ENCODE data around the gene MAP4.

Gene MAP4

GRCh38 chr3:47803480-47804025 is 212.7 kb downstream of the MAP4 start:
- Histone ChIP-seq H3K9ac (ENCODE audit: low read depth, low read length, poor library complexity, severe bottlenecking) (peak overlapping the region; percentile 92), H3K36me3 (ENCODE audit: insufficient read depth, low read length) (no peaks in the 10 kb centered on the region), H2AFZ (ENCODE audit: low read length) (peak overlapping the region; percentile 93), H3K4me3 (ENCODE audit: low read length, poor library complexity, severe bottlenecking) (peak overlapping the region; percentile 98), H4K20me1 (ENCODE audit: insufficient read depth, low read length, poor library complexity, severe bottlenecking) (peaks cover 3% of the 10 kb centered on the region), H3K27me3 (ENCODE audit: insufficient read depth, low read length, poor library complexity, severe bottlenecking) (no peaks in the 10 kb centered on the region), H3K9me2 (replicated peaks; ENCODE audit: low read depth, low read length) (no peaks in the 10 kb centered on the region), H3K79me2 (ENCODE audit: insufficient read depth, low read length) (peaks cover 27% of the 10 kb centered on the region), H3K4me2 (ENCODE audit: low read depth, low read length, poor library complexity, severe bottlenecking) (peak overlapping the region; percentile 87), H3F3A (ENCODE audit: low read depth) (no peaks in the 10 kb centered on the region), H3K9me3 (ENCODE audit: insufficient read depth, low read depth, low read length) (no peaks in the 10 kb centered on the region), H3K4me1 (ENCODE audit: insufficient read depth, low read length, poor library complexity, severe bottlenecking) (peaks cover 19% of the 10 kb centered on the region)
- TF ChIP-seq CTCF (conservative IDR thresholded peaks at IDR 0.05; ENCODE audit: low read length) (no peak), EZH2phosphoT487 (IDR thresholded peaks at IDR 0.05; ENCODE audit: borderline replicate concordance) (no peak)

- Histone ChIP-seq H4K20me1 (ENCODE audit: insufficient read depth, low read length, poor library complexity, severe bottlenecking) (peaks cover 3% of the 10 kb centered on the region), H3K27me3 (ENCODE audit: insufficient read depth, low read length, poor library complexity, severe bottlenecking) (no peaks in the 10 kb centered on the region), H3K4me1 (ENCODE audit: insufficient read depth, low read length, poor library complexity, severe bottlenecking) (peaks cover 19% of the 10 kb centered on the region), H3K4me3 (ENCODE audit: low read length, poor library complexity, severe bottlenecking) (peak within 1 kb of the TSS; percentile 98), H3F3A (ENCODE audit: low read depth) (no peaks in the 10 kb centered on the region), H3K9me3 (ENCODE audit: insufficient read depth, low read depth, low read length) (no peaks in the 10 kb centered on the region), H3K9ac (ENCODE audit: low read depth, low read length, poor library complexity, severe bottlenecking) (peak within 1 kb of the TSS; percentile 92), H3K9me2 (replicated peaks; ENCODE audit: low read depth, low read length) (no peaks in the 10 kb centered on the region), H2AFZ (ENCODE audit: low read length) (peak within 1 kb of the TSS; percentile 93), H3K36me3 (ENCODE audit: insufficient read depth, low read length) (no peaks in the 10 kb centered on the region), H3K79me2 (ENCODE audit: insufficient read depth, low read length) (peaks cover 27% of the 10 kb centered on the region), H3K4me2 (ENCODE audit: low read depth, low read length, poor library complexity, severe bottlenecking) (peak within 1 kb of the TSS; percentile 94)
- TF ChIP-seq CTCF (conservative IDR thresholded peaks at IDR 0.05; ENCODE audit: low read length) (no peak), EZH2phosphoT487 (IDR thresholded peaks at IDR 0.05; ENCODE audit: borderline replicate concordance) (no peak)
Measured at GRCh38 chr3:47802734-47803479, 213.3 kb downstream of the MAP4 start, which contains the start of gene DHX30. Gene DHX30 (plus strand): TSS chr3:47803138. CDS start chr3:47810684, 7,546 bp downstream.

All from Loucy (cell line).